ENCODE data around the gene PRKG1. TPM values are rescaled to one million over a fixed set of nuclear protein-coding genes. Genes with fewer than 3 reads are reported as not detected.
A peak's percentile ranks its signal among the peaks of the same experiment; 100 is the strongest.

PRKG1 gene
- total RNA-seq (2014; rRNA removed; shearing (Covaris generic)): 18.2 and 22.8 TPM in 2 replicates
- polyA plus RNA-seq (2016; fragmentation: Nextera tagmentation; extraction: Ambion mirVana): 17.3 and 21.1 TPM in 2 replicates
- long read RNA-seq, partial matches to known transcripts: 1 of 4 reads
- long read RNA-seq, other reads (novel, unspliced or antisense): 3 of 4 reads

DNA sequence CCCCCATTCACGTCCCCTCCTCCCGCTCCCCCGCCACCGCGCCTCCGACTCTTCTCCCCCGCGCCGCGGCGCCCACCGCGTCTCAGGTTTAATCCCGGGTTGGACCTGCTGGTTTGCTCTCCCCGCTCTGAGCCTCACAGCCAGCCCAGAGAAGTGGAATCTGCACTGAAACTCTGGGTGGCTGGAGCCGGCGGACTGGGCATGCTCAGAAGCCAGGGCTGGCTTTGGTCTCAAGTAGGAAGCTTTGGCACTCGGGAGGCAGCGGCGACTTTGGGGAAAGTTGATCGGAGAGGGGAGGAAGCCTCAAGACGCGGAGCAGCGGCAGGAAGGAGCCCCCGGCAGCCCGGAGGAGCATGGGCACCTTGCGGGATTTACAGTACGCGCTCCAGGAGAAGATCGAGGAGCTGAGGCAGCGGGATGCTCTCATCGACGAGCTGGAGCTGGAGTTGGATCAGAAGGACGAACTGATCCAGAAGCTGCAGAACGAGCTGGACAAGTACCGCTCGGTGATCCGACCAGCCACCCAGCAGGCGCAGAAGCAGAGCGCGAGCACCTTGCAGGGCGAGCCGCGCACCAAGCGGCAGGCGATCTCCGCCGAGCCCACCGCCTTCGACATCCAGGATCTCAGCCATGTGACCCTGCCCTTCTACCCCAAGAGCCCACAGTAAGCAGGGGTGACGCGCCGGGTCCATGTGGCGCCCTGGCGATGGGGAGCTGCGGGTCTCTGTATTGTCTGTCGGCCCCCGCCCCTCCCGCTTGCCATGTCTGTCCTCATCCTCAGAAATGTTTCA, at the start of gene PRKG1:
TSS of gene PRKG1 (plus strand) at position 250 of the 791 bp plus-strand sequence.
- Mint-ChIP-seq H3K27me3 (ENCODE audit: insufficient read depth, low read depth, poor library complexity) (peaks cover 15% of the 10 kb centered on the region), H3K36me3 (ENCODE audit: low read depth) (no peaks in the 10 kb centered on the region), H3K27ac (peak within 1 kb of the TSS; percentile 72), H3K4me3 (peak within 1 kb of the TSS; percentile 90), H3K4me1 (peaks cover 35% of the 10 kb centered on the region), H3K9me3 (no peaks in the 10 kb centered on the region)
- peak within 1 kb of the TSS; percentile 79 for H3K4me2 ChIP-seq
- DNase-seq (ENCODE audit: low spot score): peak; percentile 86
- TF ChIP-seq, protein P1, sequence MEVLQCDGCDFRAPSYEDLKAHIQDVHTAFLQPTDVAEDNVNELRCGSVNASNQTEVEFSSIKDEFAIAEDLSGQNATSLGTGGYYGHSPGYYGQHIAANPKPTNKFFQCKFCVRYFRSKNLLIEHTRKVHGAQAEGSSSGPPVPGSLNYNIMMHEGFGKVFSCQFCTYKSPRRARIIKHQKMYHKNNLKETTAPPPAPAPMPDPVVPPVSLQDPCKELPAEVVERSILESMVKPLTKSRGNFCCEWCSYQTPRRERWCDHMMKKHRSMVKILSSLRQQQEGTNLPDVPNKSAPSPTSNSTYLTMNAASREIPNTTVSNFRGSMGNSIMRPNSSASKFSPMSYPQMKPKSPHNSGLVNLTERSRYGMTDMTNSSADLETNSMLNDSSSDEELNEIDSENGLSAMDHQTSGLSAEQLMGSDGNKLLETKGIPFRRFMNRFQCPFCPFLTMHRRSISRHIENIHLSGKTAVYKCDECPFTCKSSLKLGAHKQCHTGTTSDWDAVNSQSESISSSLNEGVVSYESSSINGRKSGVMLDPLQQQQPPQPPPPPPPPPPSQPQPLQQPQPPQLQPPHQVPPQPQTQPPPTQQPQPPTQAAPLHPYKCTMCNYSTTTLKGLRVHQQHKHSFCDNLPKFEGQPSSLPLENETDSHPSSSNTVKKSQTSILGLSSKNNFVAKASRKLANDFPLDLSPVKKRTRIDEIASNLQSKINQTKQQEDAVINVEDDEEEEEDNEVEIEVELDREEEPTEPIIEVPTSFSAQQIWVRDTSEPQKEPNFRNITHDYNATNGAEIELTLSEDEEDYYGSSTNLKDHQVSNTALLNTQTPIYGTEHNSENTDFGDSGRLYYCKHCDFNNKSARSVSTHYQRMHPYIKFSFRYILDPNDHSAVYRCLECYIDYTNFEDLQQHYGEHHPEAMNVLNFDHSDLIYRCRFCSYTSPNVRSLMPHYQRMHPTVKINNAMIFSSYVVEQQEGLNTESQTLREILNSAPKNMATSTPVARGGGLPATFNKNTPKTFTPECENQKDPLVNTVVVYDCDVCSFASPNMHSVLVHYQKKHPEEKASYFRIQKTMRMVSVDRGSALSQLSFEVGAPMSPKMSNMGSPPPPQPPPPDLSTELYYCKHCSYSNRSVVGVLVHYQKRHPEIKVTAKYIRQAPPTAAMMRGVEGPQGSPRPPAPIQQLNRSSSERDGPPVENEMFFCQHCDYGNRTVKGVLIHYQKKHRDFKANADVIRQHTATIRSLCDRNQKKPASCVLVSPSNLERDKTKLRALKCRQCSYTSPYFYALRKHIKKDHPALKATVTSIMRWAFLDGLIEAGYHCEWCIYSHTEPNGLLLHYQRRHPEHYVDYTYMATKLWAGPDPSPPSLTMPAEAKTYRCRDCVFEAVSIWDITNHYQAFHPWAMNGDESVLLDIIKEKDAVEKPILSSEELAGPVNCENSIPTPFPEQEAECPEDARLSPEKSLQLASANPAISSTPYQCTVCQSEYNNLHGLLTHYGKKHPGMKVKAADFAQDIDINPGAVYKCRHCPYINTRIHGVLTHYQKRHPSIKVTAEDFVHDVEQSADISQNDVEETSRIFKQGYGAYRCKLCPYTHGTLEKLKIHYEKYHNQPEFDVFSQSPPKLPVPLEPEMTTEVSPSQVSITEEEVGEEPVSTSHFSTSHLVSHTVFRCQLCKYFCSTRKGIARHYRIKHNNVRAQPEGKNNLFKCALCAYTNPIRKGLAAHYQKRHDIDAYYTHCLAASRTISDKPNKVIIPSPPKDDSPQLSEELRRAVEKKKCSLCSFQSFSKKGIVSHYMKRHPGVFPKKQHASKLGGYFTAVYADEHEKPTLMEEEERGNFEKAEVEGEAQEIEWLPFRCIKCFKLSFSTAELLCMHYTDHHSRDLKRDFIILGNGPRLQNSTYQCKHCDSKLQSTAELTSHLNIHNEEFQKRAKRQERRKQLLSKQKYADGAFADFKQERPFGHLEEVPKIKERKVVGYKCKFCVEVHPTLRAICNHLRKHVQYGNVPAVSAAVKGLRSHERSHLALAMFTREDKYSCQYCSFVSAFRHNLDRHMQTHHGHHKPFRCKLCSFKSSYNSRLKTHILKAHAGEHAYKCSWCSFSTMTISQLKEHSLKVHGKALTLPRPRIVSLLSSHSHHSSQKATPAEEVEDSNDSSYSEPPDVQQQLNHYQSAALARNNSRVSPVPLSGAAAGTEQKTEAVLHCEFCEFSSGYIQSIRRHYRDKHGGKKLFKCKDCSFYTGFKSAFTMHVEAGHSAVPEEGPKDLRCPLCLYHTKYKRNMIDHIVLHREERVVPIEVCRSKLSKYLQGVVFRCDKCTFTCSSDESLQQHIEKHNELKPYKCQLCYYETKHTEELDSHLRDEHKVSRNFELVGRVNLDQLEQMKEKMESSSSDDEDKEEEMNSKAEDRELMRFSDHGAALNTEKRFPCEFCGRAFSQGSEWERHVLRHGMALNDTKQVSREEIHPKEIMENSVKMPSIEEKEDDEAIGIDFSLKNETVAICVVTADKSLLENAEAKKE (CRISPR knock-in tag; IDR thresholded peaks at IDR 0.05): 0 out of 2 replicates have a peak, but pooled peaks have one; percentile 1
- TF ChIP-seq, protein P2, sequence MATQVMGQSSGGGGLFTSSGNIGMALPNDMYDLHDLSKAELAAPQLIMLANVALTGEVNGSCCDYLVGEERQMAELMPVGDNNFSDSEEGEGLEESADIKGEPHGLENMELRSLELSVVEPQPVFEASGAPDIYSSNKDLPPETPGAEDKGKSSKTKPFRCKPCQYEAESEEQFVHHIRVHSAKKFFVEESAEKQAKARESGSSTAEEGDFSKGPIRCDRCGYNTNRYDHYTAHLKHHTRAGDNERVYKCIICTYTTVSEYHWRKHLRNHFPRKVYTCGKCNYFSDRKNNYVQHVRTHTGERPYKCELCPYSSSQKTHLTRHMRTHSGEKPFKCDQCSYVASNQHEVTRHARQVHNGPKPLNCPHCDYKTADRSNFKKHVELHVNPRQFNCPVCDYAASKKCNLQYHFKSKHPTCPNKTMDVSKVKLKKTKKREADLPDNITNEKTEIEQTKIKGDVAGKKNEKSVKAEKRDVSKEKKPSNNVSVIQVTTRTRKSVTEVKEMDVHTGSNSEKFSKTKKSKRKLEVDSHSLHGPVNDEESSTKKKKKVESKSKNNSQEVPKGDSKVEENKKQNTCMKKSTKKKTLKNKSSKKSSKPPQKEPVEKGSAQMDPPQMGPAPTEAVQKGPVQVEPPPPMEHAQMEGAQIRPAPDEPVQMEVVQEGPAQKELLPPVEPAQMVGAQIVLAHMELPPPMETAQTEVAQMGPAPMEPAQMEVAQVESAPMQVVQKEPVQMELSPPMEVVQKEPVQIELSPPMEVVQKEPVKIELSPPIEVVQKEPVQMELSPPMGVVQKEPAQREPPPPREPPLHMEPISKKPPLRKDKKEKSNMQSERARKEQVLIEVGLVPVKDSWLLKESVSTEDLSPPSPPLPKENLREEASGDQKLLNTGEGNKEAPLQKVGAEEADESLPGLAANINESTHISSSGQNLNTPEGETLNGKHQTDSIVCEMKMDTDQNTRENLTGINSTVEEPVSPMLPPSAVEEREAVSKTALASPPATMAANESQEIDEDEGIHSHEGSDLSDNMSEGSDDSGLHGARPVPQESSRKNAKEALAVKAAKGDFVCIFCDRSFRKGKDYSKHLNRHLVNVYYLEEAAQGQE (IDR thresholded peaks at IDR 0.05; ENCODE audit: unreplicated experiment): no peak
- peak; percentile 87 for ATAC-seq
- peak within 1 kb of the TSS; percentile 84 for H3K27ac ChIP-seq (ENCODE audit: low read depth)
- H3K36me3 ChIP-seq (ENCODE audit: insufficient read depth): no peaks in the 10 kb centered on the region
- peaks cover 33% of the 10 kb centered on the region for H3K79me2 ChIP-seq (replicated peaks; ENCODE audit: insufficient read depth)
- no peaks in the 10 kb centered on the region for H3F3A ChIP-seq (replicated peaks; ENCODE audit: low read depth)
- no peaks in the 10 kb centered on the region for H3K9me2 ChIP-seq (ENCODE audit: insufficient read depth)
- peak within 1 kb of the TSS; percentile 83 for H2AFZ ChIP-seq
- H3K27me3 ChIP-seq (ENCODE audit: insufficient read depth): peaks cover 23% of the 10 kb centered on the region
- peak within 1 kb of the TSS; percentile 74 for H3K4me3 ChIP-seq
- H4K20me1 ChIP-seq (replicated peaks; ENCODE audit: insufficient read depth): no peaks in the 10 kb centered on the region
- H3K4me1 ChIP-seq (ENCODE audit: insufficient read depth): peaks cover 36% of the 10 kb centered on the region

All from GM23338 (cell line).